Mesenchymal stem cell (in vitro differentiated cells and primary cell): Measurements from ENCODE around the gene MOB3B.
A peak's percentile ranks its signal among the peaks of the same experiment; 100 is the strongest.

Source experiments
- DNase-seq: peaks from one replicate; pipeline ENCODE4 v3.0.0-alpha.2; 2013
- H2AFZ ChIP-seq: one replicate; pipeline ENCODE4 v1.6.1; 2013; ENCODE audit warnings: low read depth, mild to moderate bottlenecking, control low read depth, inconsistent platforms, low read length, moderate library complexity
- H2AK5ac ChIP-seq: 2 replicates; pipeline ENCODE4 v1.6.1; 2013; ENCODE audit warnings: low read length, moderate library complexity, mild to moderate bottlenecking, inconsistent platforms; ENCODE audit not compliant: severe bottlenecking
- H2BK120ac ChIP-seq: one replicate; pipeline ENCODE4 v1.6.1; 2013; ENCODE audit warnings: low read depth, mild to moderate bottlenecking, inconsistent platforms, low read length, moderate library complexity
- H2BK12ac ChIP-seq, 2 experiments: one replicate each; pipeline ENCODE4 v1.6.1; 2013; ENCODE audit warnings: inconsistent platforms in 2 of 2, low read length in 2 of 2, mild to moderate bottlenecking in 2 of 2, moderate library complexity in 2 of 2, control low read depth in 1 of 2
- H2BK15ac ChIP-seq: one replicate; pipeline ENCODE4 v1.6.1; 2013; ENCODE audit warnings: mild to moderate bottlenecking, low read depth, inconsistent platforms; ENCODE audit not compliant: poor library complexity, severe bottlenecking
- H2BK5ac ChIP-seq: 2 replicates; pipeline ENCODE4 v1.6.1; 2013; ENCODE audit warnings: low read depth, mild to moderate bottlenecking, low read length, control low read depth, inconsistent platforms; ENCODE audit not compliant: poor library complexity, severe bottlenecking
- H3K14ac ChIP-seq, 2 experiments: one replicate each; pipeline ENCODE4 v1.6.1; 2013; ENCODE audit warnings: inconsistent platforms in 2 of 2, low read length in 2 of 2, control low read depth in 1 of 2, mild to moderate bottlenecking in 1 of 2, moderate library complexity in 1 of 2
- H3K18ac ChIP-seq, 2 experiments: one replicate each; pipeline ENCODE4 v1.6.1; 2013; ENCODE audit warnings: inconsistent platforms in 2 of 2, low read length in 2 of 2, control low read depth in 1 of 2, low read depth in 1 of 2, mild to moderate bottlenecking in 1 of 2
- H3K23ac ChIP-seq, 2 experiments: one replicate each; pipeline ENCODE4 v1.6.1; 2013; ENCODE audit warnings: inconsistent platforms in 2 of 2, low read length in 2 of 2, mild to moderate bottlenecking in 2 of 2, moderate library complexity in 2 of 2, control low read depth in 1 of 2
- H3K27ac ChIP-seq: 2 replicates; pipeline ENCODE4 v1.5.1; 2013; ENCODE audit warnings: mild to moderate bottlenecking, moderate library complexity, low read length, control low read depth, inconsistent platforms; ENCODE audit not compliant: poor library complexity, severe bottlenecking
- H3K27me3 ChIP-seq, 2 experiments: 2 replicates each; pipeline versions ENCODE4 v1.6.1 to v1.7.0; 2013; ENCODE audit warnings: low read length in 2 of 2, mild to moderate bottlenecking in 2 of 2, moderate library complexity in 2 of 2, control low read depth in 1 of 2, inconsistent platforms in 1 of 2; ENCODE audit not compliant: control insufficient read depth in 1 of 2, insufficient read depth in 1 of 2
- H3K36me3 ChIP-seq, 2 experiments: 2 replicates each; pipeline versions ENCODE4 v1.6.1 to v1.7.0; 2013; ENCODE audit warnings: low read length in 2 of 2, control low read depth in 1 of 2, inconsistent platforms in 1 of 2, low read depth in 1 of 2, mild to moderate bottlenecking in 1 of 2; ENCODE audit not compliant: insufficient read depth in 2 of 2, control insufficient read depth in 1 of 2
- H3K4ac ChIP-seq, 2 experiments: one replicate each; pipeline ENCODE4 v1.6.1; 2013; ENCODE audit warnings: inconsistent platforms in 2 of 2, low read length in 2 of 2, mild to moderate bottlenecking in 2 of 2, moderate library complexity in 2 of 2, control low read depth in 1 of 2, low read depth in 1 of 2
- H3K4me1 ChIP-seq: 2 replicates; pipeline ENCODE4 v1.6.1; 2013; ENCODE audit warnings: low read depth, low read length, control low read depth; ENCODE audit not compliant: control insufficient read depth, insufficient read depth
- H3K4me2 ChIP-seq: 2 replicates; pipeline ENCODE4 v1.6.1; 2013; ENCODE audit warnings: low read length, mild to moderate bottlenecking, inconsistent platforms; ENCODE audit not compliant: poor library complexity, severe bottlenecking
- H3K4me3 ChIP-seq, 2 experiments: 2 replicates each; pipeline versions ENCODE4 v1.5.1 to v1.7.0; 2013; ENCODE audit warnings: low read length in 2 of 2, mild to moderate bottlenecking in 2 of 2, control low read depth in 1 of 2, low read depth in 1 of 2; ENCODE audit not compliant: insufficient read depth in 1 of 2
- H3K79me1 ChIP-seq: replicated peaks from 2 replicates; pipeline ENCODE4 v1.6.1; 2013; ENCODE audit warnings: mild to moderate bottlenecking, control low read depth, low read length, inconsistent platforms; ENCODE audit not compliant: poor library complexity, severe bottlenecking
- H3K9ac ChIP-seq: 2 replicates; pipeline ENCODE4 v1.7.0; 2013; ENCODE audit warnings: mild to moderate bottlenecking, low read length, moderate library complexity
- H3K9me3 ChIP-seq: 2 replicates; pipeline ENCODE4 v1.7.0; 2013; ENCODE audit warnings: mild to moderate bottlenecking, low read length; ENCODE audit not compliant: control insufficient read depth
- H4K8ac ChIP-seq: one replicate; pipeline ENCODE4 v1.6.1; 2013; ENCODE audit warnings: inconsistent platforms, mild to moderate bottlenecking, low read length, moderate library complexity
- H4K91ac ChIP-seq: one replicate; pipeline ENCODE4 v1.6.1; 2013; ENCODE audit warnings: mild to moderate bottlenecking, low read length, inconsistent platforms
- WGBS: methylation state at CpG from one replicate; pipeline ENCODE4 v1.1.7; 2013; ENCODE audit warnings: mixed read lengths; 5-methylcytosine and 5-hydroxymethylcytosine counted together

Gene MOB3B

DNA sequence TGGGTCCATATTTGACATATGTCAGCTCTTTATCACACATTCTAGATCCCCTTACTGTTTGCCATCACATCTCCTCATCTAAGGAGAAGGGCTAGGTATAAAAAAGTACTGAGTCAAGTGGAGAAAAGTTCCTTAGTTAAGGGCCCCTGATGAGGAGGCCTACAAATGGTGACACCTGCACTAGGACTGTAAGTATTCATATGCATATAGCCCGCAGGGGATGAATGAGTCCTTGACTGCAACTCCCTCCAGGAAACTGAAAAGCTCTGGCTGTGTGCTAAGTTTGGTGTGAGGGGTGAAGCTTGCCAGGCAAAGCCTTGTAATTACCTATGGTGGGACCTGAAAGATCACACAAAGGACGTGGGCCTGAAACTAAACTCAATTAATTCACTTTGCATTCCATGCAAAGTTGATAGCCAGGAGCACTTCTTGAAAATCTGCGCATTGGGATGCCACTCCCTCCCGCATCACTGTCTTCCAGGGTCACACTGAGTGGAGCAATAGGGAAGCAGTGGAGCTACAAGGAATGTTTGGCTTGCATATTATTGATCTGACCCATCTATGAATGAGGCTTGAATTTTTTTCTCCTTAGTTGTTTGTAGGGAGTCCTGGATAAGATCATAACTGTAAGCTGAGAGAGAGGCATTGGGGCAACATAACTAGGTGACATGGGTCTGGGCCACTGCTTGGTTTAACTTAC is 220.8 kb downstream of the MOB3B start:
- Histone ChIP-seq H3K4ac (no peak overlapping the region), H3K79me1 (no peaks in the 10 kb centered on the region), H2AK5ac (no peak overlapping the region), H3K36me3 (no peaks in the 10 kb centered on the region), H3K4me3 (no peak overlapping the region), H3K9me3 (peaks cover 3% of the 10 kb centered on the region), H2BK5ac (no peak overlapping the region), H2AFZ (no peak overlapping the region), H2BK15ac (no peak overlapping the region), H3K18ac (no peak overlapping the region), H3K9ac (no peak overlapping the region), H4K91ac (no peak overlapping the region), H2BK120ac (no peak overlapping the region), H3K14ac (no peak overlapping the region), H4K8ac (no peak overlapping the region), H2BK12ac (no peak overlapping the region), H3K4me1 (no peaks in the 10 kb centered on the region), H3K4me2 (no peak overlapping the region), H3K27ac (no peak overlapping the region), H3K27me3 (peaks cover 0 to 4% of the 10 kb centered on the region in 2 experiments), H3K23ac (no peak overlapping the region)
- no peak for DNase-seq
- 59% methylated on average over 4 of the region's 4 CpGs for WGBS

DNA sequence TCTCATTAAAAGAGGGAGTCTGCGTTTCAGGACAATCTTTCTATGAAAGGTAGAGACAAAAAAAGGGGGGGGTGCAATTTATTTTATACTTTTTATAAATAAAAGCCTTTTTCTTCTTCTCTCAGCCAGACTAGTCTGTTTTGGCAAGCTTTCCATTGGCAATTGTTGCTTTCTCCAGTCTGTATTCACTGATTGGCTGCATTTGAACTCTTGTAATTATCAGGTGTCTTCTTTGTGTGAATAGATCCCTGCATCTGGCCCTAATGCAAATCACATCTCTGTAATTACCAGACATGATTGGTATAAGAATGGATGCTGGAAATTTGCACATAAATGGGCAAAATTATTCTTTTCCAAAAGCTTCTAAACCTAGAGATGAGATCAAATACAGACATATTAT is 225.1 kb downstream of the MOB3B start:
- Histone ChIP-seq H3K4me3 (no peak overlapping the region), H3K14ac (no peak overlapping the region), H3K27ac (no peak overlapping the region), H3K23ac (no peak overlapping the region), H3K36me3 (no peaks in the 10 kb centered on the region), H2BK5ac (no peak overlapping the region), H2BK120ac (no peak overlapping the region), H3K4ac (no peak overlapping the region), H2AK5ac (no peak overlapping the region), H2BK15ac (no peak overlapping the region), H3K4me2 (no peak overlapping the region), H3K18ac (no peak overlapping the region), H3K9ac (no peak overlapping the region), H4K8ac (no peak overlapping the region), H3K27me3 (peaks cover 0 to 4% of the 10 kb centered on the region in 2 experiments), H3K4me1 (peaks cover 2% of the 10 kb centered on the region), H3K79me1 (no peaks in the 10 kb centered on the region), H4K91ac (no peak overlapping the region), H2BK12ac (no peak overlapping the region), H3K9me3 (peaks cover 3% of the 10 kb centered on the region), H2AFZ (no peak overlapping the region)
- DNase-seq = no peak
- WGBS = 100% methylated on average over 1 of the region's 1 CpG

DNA sequence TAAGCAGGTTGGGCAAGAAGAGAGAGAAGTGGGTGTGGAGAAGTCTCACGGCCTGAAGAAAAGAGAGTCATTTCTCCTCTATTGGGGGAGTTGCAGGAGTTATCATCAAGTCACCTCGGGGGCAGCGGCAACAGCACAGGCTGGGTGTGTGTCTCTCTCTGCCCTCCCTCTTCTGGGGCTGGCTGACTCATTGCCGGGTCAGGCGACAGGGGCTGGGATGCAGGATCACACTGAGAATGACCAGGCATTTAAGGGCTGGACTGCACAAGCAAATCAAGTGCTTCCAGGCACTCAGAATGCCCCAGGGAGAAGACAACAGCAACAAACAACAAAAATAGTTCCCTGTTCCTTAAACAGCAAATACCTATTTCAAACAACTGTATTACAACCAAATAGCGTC is 226.4 kb downstream of the MOB3B start:
- H3K18ac ChIP-seq = peak overlapping the region in 1 of 2 experiments; percentile 35
- no peak overlapping the region for H3K4ac ChIP-seq
- H2AFZ ChIP-seq = peak overlapping the region; percentile 32
- no peaks in the 10 kb centered on the region for H3K79me1 ChIP-seq
- peaks cover 2% of the 10 kb centered on the region for H3K4me1 ChIP-seq
- no peaks in the 10 kb centered on the region for H3K36me3 ChIP-seq
- H4K91ac ChIP-seq = no peak overlapping the region
- no peak overlapping the region for H3K27ac ChIP-seq
- no peak overlapping the region for H2BK15ac ChIP-seq
- H2BK12ac ChIP-seq = peak overlapping the region in 1 of 2 experiments; percentile 56
- WGBS = 2% methylated on average over 5 of the region's 6 CpGs
- no peak overlapping the region for H2BK120ac ChIP-seq
- no peak overlapping the region for H2AK5ac ChIP-seq
- peaks cover 0 to 4% of the 10 kb centered on the region in 2 experiments for H3K27me3 ChIP-seq
- H3K23ac ChIP-seq = no peak overlapping the region
- DNase-seq = peak; percentile 89
- peak overlapping the region; percentile 66 for H4K8ac ChIP-seq
- H3K9ac ChIP-seq = peak overlapping the region; percentile 52
- peak overlapping the region in 1 of 2 experiments; percentile 29 for H3K4me3 ChIP-seq
- H3K4me2 ChIP-seq = no peak overlapping the region
- H3K9me3 ChIP-seq = peaks cover 3% of the 10 kb centered on the region
- no peak overlapping the region for H2BK5ac ChIP-seq
- H3K14ac ChIP-seq = no peak overlapping the region

DNA sequence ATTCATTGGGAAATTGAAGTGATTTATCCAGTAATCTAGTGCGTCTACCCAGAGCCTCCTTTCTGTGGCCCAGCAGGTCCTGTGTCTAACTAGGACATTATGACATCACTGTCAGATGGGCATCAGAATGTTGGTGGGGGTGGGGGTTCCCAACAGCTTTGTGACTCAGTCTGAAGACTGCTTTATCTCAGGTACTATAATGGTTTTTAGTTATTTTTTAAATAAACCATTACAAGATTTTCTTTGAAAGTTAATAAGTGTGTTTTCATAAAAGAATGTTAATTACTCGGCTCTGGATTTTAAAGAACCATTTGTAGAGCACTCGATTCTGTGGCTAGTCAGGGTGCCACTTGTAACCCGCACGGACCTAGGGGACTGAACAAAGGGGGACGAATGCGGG is 232.6 kb downstream of the MOB3B start, which contains the start of gene EQTN:
Gene EQTN (minus strand): TSS at position 101 of the 400 bp plus-strand sequence. CDS start 95 bp downstream, at position 6.
- no peak within 1 kb of the TSS for H3K18ac ChIP-seq
- H3K4me2 ChIP-seq = no peak within 1 kb of the TSS
- no peaks in the 10 kb centered on the region for H3K79me1 ChIP-seq
- 81% methylated on average over 7 of the region's 7 CpGs for WGBS
- peaks cover 0 to 8% of the 10 kb centered on the region in 2 experiments for H3K27me3 ChIP-seq
- H3K9me3 ChIP-seq = no peaks in the 10 kb centered on the region
- no peak within 1 kb of the TSS for H4K8ac ChIP-seq
- H3K9ac ChIP-seq = no peak within 1 kb of the TSS
- H2AK5ac ChIP-seq = no peak within 1 kb of the TSS
- H4K91ac ChIP-seq = no peak within 1 kb of the TSS
- H3K4me3 ChIP-seq = no peak within 1 kb of the TSS
- H3K36me3 ChIP-seq = no peaks in the 10 kb centered on the region
- no peak within 1 kb of the TSS for H2BK5ac ChIP-seq
- no peak within 1 kb of the TSS for H3K14ac ChIP-seq
- no peak within 1 kb of the TSS for H2BK12ac ChIP-seq
- H3K23ac ChIP-seq = no peak within 1 kb of the TSS
- no peak within 1 kb of the TSS for H2BK15ac ChIP-seq
- no peaks in the 10 kb centered on the region for H3K4me1 ChIP-seq
- no peak within 1 kb of the TSS for H3K4ac ChIP-seq
- no peak within 1 kb of the TSS for H2BK120ac ChIP-seq
- H2AFZ ChIP-seq = no peak within 1 kb of the TSS
- H3K27ac ChIP-seq = no peak within 1 kb of the TSS
- no peak for DNase-seq
